ENCODE data around the gene TMEM132C. TPM values are rescaled to one million over a fixed set of nuclear protein-coding genes. Genes with fewer than 3 reads are reported as not detected.

TMEM132C gene
- total RNA-seq, 2 donors from 2014 or later = 0.56 TPM; not detected in 1

GRCh38 chr12:128654468-128654867 is 387.5 kb downstream of the TMEM132C start:
- TF ChIP-seq CTCF (IDR thresholded peaks at IDR 0.05) = no peak
- no peak overlapping the region for H3K4me3 ChIP-seq
- H3K27me3 ChIP-seq (replicated peaks; ENCODE audit: insufficient read depth) = no peaks in the 10 kb centered on the region
- H3K4me1 ChIP-seq (ENCODE audit: control insufficient read depth in 1 of 2, low read depth in 2 of 2) = no peaks in the 10 kb centered on the region
- ATAC-seq (ENCODE audit: insufficient number of reproducible peaks, low FRiP score, low read depth) (no peak), DNase-seq (ENCODE audit: low spot score) (no peak)
- H3K36me3 ChIP-seq = no peaks in the 10 kb centered on the region
- H3K27ac ChIP-seq = no peak overlapping the region
- H3K9me3 ChIP-seq = no peaks in the 10 kb centered on the region

- no peak overlapping the region for H3K4me3 ChIP-seq
- no peak for DNase-seq (ENCODE audit: low spot score)
- TF ChIP-seq CTCF (IDR thresholded peaks at IDR 0.05) = no peak
- H3K27ac ChIP-seq = no peak overlapping the region
- H3K9me3 ChIP-seq = no peaks in the 10 kb centered on the region
- no peaks in the 10 kb centered on the region for H3K4me1 ChIP-seq (ENCODE audit: control insufficient read depth in 1 of 2, low read depth in 2 of 2)
- no peak for ATAC-seq (ENCODE audit: insufficient number of reproducible peaks, low FRiP score, low read depth)
- no peaks in the 10 kb centered on the region for H3K36me3 ChIP-seq
- H3K27me3 ChIP-seq (replicated peaks; ENCODE audit: insufficient read depth) = no peaks in the 10 kb centered on the region
Measured at GRCh38 chr12:128657378-128657777, 390.4 kb downstream of the TMEM132C start.

GRCh38 chr12:128660532-128661225 is 393.7 kb downstream of the TMEM132C start:
- no peak for DNase-seq (ENCODE audit: low spot score)

GRCh38 chr12:128661226-128661569 is 394.2 kb downstream of the TMEM132C start:
- ATAC-seq (ENCODE audit: insufficient number of reproducible peaks, low FRiP score, low read depth) (no peak), DNase-seq (ENCODE audit: low spot score) (no peak)
- Histone ChIP-seq H3K36me3 (no peaks in the 10 kb centered on the region), H3K9me3 (no peaks in the 10 kb centered on the region), H3K4me1 (ENCODE audit: control insufficient read depth in 1 of 2, low read depth in 2 of 2) (no peaks in the 10 kb centered on the region), H3K4me3 (no peak overlapping the region), H3K27me3 (replicated peaks; ENCODE audit: insufficient read depth) (no peaks in the 10 kb centered on the region), H3K27ac (no peak overlapping the region)
- no peak for TF ChIP-seq CTCF (IDR thresholded peaks at IDR 0.05)

More at GRCh38 chr12:128660532-128661225, 393.7 kb downstream of the TMEM132C start:
- H3K4me3 ChIP-seq = no peak overlapping the region
- H3K36me3 ChIP-seq = no peaks in the 10 kb centered on the region
- no peak overlapping the region for H3K27ac ChIP-seq
- H3K4me1 ChIP-seq (ENCODE audit: control insufficient read depth in 1 of 2, low read depth in 2 of 2) = no peaks in the 10 kb centered on the region
- no peak for ATAC-seq (ENCODE audit: insufficient number of reproducible peaks, low FRiP score, low read depth)
- H3K27me3 ChIP-seq (replicated peaks; ENCODE audit: insufficient read depth) = no peaks in the 10 kb centered on the region
- no peak for TF ChIP-seq CTCF (IDR thresholded peaks at IDR 0.05)
- no peaks in the 10 kb centered on the region for H3K9me3 ChIP-seq

- Histone ChIP-seq H3K4me3 (no peak overlapping the region), H3K27ac (no peak overlapping the region), H3K27me3 (replicated peaks; ENCODE audit: insufficient read depth) (no peaks in the 10 kb centered on the region), H3K36me3 (no peaks in the 10 kb centered on the region), H3K9me3 (no peaks in the 10 kb centered on the region), H3K4me1 (ENCODE audit: control insufficient read depth in 1 of 2, low read depth in 2 of 2) (no peaks in the 10 kb centered on the region)
- no peak for ATAC-seq (ENCODE audit: insufficient number of reproducible peaks, low FRiP score, low read depth)
- DNase-seq (ENCODE audit: low spot score) = no peak
- TF ChIP-seq CTCF (IDR thresholded peaks at IDR 0.05) = no peak
Measured at GRCh38 chr12:128662101-128662500, 395.1 kb downstream of the TMEM132C start.
